ENCODE measurements around the gene SYNC.

Gene SYNC

GRCh38 chr1:32733582-32734321 is 31.2 kb upstream of the SYNC start:
- H3K27ac ChIP-seq = no peak overlapping the region
- TF ChIP-seq, protein P1, sequence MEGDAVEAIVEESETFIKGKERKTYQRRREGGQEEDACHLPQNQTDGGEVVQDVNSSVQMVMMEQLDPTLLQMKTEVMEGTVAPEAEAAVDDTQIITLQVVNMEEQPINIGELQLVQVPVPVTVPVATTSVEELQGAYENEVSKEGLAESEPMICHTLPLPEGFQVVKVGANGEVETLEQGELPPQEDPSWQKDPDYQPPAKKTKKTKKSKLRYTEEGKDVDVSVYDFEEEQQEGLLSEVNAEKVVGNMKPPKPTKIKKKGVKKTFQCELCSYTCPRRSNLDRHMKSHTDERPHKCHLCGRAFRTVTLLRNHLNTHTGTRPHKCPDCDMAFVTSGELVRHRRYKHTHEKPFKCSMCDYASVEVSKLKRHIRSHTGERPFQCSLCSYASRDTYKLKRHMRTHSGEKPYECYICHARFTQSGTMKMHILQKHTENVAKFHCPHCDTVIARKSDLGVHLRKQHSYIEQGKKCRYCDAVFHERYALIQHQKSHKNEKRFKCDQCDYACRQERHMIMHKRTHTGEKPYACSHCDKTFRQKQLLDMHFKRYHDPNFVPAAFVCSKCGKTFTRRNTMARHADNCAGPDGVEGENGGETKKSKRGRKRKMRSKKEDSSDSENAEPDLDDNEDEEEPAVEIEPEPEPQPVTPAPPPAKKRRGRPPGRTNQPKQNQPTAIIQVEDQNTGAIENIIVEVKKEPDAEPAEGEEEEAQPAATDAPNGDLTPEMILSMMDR (conservative IDR thresholded peaks at IDR 0.05) = no peak
- no peak for TF ChIP-seq ZFX (IDR thresholded peaks at IDR 0.05)

DNA sequence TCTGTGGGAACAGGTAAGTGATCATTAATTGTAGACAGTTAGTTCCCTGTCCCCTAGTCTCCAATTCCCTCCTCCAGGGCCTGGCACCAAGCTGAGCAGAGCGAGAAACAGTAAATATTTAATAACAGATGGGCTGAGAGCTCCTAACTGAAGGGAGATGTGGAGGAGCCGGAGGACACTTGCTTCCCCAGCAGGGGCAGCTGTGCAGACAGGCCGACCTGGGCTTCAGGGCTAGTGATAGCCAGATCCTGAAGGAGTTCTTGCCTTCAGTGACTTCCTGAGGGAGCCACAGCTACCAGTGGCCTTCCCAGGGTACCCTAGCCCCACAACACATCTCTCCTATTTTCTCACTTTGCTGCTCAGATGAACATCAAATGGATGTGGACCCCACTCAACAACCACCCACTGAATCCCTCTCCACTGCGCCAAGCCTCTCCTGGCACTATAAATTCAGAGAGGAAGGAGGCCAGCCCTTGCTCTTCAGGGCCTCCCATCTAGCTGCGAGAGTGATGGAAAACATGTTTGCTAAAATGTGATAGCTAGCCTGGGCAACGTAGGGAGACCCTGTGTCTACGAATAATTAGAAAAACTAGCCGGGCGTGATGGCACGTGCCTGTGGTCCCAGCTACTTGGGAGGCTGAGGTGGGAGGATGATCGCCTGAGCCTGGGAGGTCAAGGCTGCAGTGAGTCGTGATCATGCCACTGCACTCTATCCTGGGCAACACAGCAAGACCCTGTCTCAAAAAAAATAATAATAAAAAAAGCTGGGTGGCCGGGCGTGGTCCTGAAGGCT is 26.9 kb upstream of the SYNC start:
- TF ChIP-seq ZFX (IDR thresholded peaks at IDR 0.05) = no peak
- TF ChIP-seq, protein P1 (conservative IDR thresholded peaks at IDR 0.05) = no peak
- H3K27ac ChIP-seq = no peak overlapping the region

GRCh38 chr1:32728413-32729077 is 26.0 kb upstream of the SYNC start:
- TF ChIP-seq, protein P1 (conservative IDR thresholded peaks at IDR 0.05) = no peak
- TF ChIP-seq ZFX (IDR thresholded peaks at IDR 0.05) = no peak
- no peak overlapping the region for H3K27ac ChIP-seq

DNA sequence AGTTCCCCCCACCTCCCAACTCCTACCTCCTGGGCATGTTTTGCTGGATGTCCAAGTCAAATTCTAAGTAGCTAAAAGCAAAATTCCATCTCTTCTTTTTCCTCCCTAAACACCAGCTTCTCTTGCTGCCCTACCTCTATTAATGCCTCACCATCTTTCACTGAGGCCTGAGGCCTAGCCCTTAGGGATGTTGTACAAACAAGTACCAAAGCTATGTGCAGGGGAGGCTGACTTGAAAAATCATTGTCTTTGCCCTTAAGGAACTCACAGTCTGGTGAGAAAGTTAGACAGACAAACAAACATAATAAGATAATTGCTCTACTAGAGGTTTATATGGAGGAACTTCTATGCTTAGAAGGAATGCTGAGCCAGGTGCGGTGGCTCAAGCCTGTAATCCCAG is 25.3 kb upstream of the SYNC start:
- no peak for TF ChIP-seq ZFX (IDR thresholded peaks at IDR 0.05)
- TF ChIP-seq, protein P1 (conservative IDR thresholded peaks at IDR 0.05) = no peak
- no peak overlapping the region for H3K27ac ChIP-seq

- TF ChIP-seq ZFX (IDR thresholded peaks at IDR 0.05) = no peak
- TF ChIP-seq, protein P1 (conservative IDR thresholded peaks at IDR 0.05) = no peak
- peak overlapping the region; percentile 18 for H3K27ac ChIP-seq
Measured at GRCh38 chr1:32725615-32725982, 23.0 kb upstream of the SYNC start.

DNA sequence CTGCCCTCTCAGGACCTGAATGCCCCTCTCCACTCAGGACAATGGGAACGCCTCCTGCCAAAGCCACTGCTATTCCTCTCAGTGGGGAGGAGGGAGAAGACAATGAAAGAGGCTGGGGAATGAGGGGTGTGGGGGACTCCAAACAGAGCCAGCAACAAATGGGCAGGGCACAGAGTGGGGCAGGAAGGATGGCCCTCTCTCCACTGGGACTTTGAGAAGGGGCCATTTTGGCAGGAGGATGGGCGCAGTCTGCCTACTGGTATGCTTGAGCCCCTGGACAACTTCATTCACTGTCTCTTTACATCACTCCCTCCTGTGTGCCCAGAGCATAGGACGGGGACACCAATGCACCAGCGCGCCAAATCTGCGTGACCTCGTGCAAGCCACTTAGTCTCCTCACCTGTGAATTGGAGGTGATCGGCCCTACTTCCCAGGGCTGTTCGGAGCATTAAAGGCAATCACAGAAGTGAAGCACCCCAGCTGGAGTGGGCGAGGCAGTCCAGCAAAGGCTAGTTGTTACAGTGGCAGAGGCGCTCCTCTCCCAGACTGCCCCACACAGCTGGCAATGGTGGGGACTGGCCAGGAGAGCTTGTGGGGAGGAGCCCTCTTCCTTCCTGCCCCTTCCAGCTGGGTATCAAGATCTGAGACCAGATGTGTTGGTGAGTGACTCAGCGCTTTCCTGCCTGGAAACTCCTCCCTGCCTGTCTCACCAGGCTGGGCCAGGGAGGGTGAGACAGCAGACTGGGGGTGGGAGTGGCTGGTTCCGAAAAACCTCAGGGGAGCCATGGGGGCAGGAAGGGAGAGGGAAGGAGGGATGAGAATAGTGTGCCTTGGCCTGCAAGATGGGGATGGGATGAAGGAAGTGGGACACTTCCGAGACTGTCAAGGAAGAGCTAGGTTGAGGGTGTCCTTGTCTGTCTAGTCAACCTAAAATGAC is 22.4 kb upstream of the SYNC start:
- TF ChIP-seq, protein P1 (conservative IDR thresholded peaks at IDR 0.05) = no peak
- no peak for TF ChIP-seq ZFX (IDR thresholded peaks at IDR 0.05)
- peak overlapping the region; percentile 18 for H3K27ac ChIP-seq
